ENCODE results near the gene GLYAT. TPM values are rescaled to one million over a fixed set of nuclear protein-coding genes. Genes with fewer than 3 reads are reported as not detected.

Gene GLYAT
- total and polyA plus RNA-seq, 2 of the 8 experiments (the other 6 are each of a cell fraction or from before 2014, with no cell fraction given) = not detected

- TF ChIP-seq CTBP2 (IDR thresholded peaks at IDR 0.05; ENCODE audit: borderline replicate concordance, insufficient read depth, insufficient read length, low read length) (no peak), TAF1 (IDR thresholded peaks at IDR 0.05; ENCODE audit: low read depth, low read length) (no peak), MAFK (IDR thresholded peaks at IDR 0.05; ENCODE audit: low read depth, low read length) (no peak), RBBP5 (IDR thresholded peaks at IDR 0.05; ENCODE audit: borderline replicate concordance, low read depth, low read length) (no peak), JUN (IDR thresholded peaks at IDR 0.05; ENCODE audit: low read depth, low read length) (no peak), EZH2 (IDR thresholded peaks at IDR 0.05; ENCODE audit: low read depth, low read length, severe bottlenecking) (no peak), TBP (IDR thresholded peaks at IDR 0.05; ENCODE audit: low read depth, low read length) (no peak), TCF12 (IDR thresholded peaks at IDR 0.05; ENCODE audit: low read depth, low read length) (no peak), SIX5 (IDR thresholded peaks at IDR 0.05; ENCODE audit: low read depth, low read length) (no peak)
Measured at GRCh38 chr11:58674609-58675008, 57.1 kb downstream of the GLYAT start (continued).

All from H1 (cell line).